DND-41 (cell line): ENCODE measurements around the gene IFT74.

Source experiments
- CTCF ChIP-seq: IDR thresholded peaks from 2 replicates; pipeline ENCODE4 v1.5.1; 2012; ENCODE audit warnings: borderline replicate concordance, low read length, moderate library complexity, mild to moderate bottlenecking; ENCODE audit not compliant: poor library complexity, severe bottlenecking; ENCODE audit errors: extremely low read depth
- EZH2 ChIP-seq: IDR thresholded peaks from 3 replicates; pipeline ENCODE4 v1.6.1; 2012; ENCODE audit warnings: borderline replicate concordance, low read depth, mild to moderate bottlenecking, moderate library complexity, low read length, inconsistent platforms; ENCODE audit not compliant: severe bottlenecking

GRCh38 chr9:27089706-27090105, 133.5 kb downstream of the IFT74 start:
- TF ChIP-seq CTCF: no peak
- no peak for TF ChIP-seq EZH2
